ENCODE data around the gene COQ3. TPM values are rescaled to one million over a fixed set of nuclear protein-coding genes. Genes with fewer than 3 reads are reported as not detected.
"Not testable (repeated sequence)": the region's sequence is repeated elsewhere in the genome, so short reads cannot be mapped to it uniquely, and the experiment has no call there.

The COQ3 gene
- total and polyA plus RNA-seq, 7 donors = 3.0 to 13.2 (median 7.9) TPM

GRCh38 chr6:99345164-99345563 lies 48.8 kb downstream of the COQ3 start:
- 92 to 93% methylated on average over 4 of the region's 4 CpGs for WGBS, 2 donors
- H3K27me3 ChIP-seq = peaks cover 0 to 3% (median 0%) of the 10 kb centered on the region in 3 donors
- H3K9me3 ChIP-seq = no peaks in the 10 kb centered on the region
- H3K36me3 ChIP-seq = no peaks in the 10 kb centered on the region
- DNase-seq = no peak
- TF ChIP-seq POLR2AphosphoS5 (IDR thresholded peaks at IDR 0.05) (no peak), EP300 (IDR thresholded peaks at IDR 0.05) (no peak)
- intact Hi-C loops (cut with DNase I) = no loop called here
- no peak overlapping the region for H3K4me3 ChIP-seq
- H3K4me1 ChIP-seq = peaks cover 0 to 49% (median 9%) of the 10 kb centered on the region in 4 donors
- peak overlapping the region; percentile 53 to 93 (median 93) for H3K27ac ChIP-seq

GRCh38 chr6:99344289-99344688 lies 49.7 kb downstream of the COQ3 start:
- WGBS, 2 donors = 32 to 64% methylated on average over 3 of the region's 3 CpGs
- intact Hi-C loops (cut with DNase I) = no loop called here
- H3K36me3 ChIP-seq = no peaks in the 10 kb centered on the region
- DNase-seq = no peak
- H3K9me3 ChIP-seq = no peaks in the 10 kb centered on the region
- peaks cover 0 to 3% (median 0%) of the 10 kb centered on the region in 3 donors for H3K27me3 ChIP-seq
- TF ChIP-seq CTCF (IDR thresholded peaks at IDR 0.05) (no peak), POLR2A (IDR thresholded peaks at IDR 0.05) (no peak), EP300 (IDR thresholded peaks at IDR 0.05) (no peak), POLR2AphosphoS5 (IDR thresholded peaks at IDR 0.05) (no peak)
- peaks cover 0 to 47% (median 6%) of the 10 kb centered on the region in 4 donors for H3K4me1 ChIP-seq
- H3K27ac ChIP-seq = peak overlapping the region; percentile 53 to 93 (median 93)
- H3K4me3 ChIP-seq = no peak overlapping the region

DNA sequence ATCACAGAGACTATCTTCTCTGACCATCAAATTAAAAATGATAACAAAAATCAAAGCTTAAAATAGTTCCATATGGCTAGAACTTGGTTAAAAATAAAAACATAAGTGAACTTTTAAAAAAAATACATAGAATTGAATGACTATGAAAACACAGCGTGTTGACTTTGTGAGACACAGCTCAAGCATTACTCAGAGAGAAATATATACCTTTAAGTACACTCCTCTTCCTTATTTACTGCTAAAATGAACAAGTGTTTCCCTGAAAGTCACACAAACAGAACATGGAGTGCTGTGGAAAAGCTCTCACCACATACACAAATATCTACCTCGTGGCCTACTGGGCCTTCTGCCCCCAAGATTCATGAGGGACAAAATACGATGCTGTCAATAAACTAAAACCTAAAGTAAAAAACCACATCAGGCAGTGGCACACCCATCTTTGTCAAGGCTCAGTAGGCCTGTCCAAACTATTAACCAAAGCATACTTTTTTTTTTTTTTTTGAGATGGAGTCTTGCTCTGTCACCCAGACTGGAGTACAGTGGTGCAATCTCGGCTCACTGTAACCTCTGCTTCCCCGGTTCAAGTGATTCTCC lies 52.0 kb downstream of the COQ3 start:
- H3K27ac ChIP-seq = peak overlapping the region; percentile 41 to 93 (median 67)
- intact Hi-C loops (cut with DNase I) = no loop called here
- H3K36me3 ChIP-seq = no peaks in the 10 kb centered on the region
- no peaks in the 10 kb centered on the region for H3K9me3 ChIP-seq
- peaks cover 0 to 34% (median 15%) of the 10 kb centered on the region in 4 donors for H3K4me1 ChIP-seq
- no peaks in the 10 kb centered on the region for H3K27me3 ChIP-seq
- H3K4me3 ChIP-seq = no peak overlapping the region
- WGBS, 2 donors = 82 to 90% methylated on average over 5 of the region's 5 CpGs
- no peak for DNase-seq
- no peak for TF ChIP-seq EP300 (IDR thresholded peaks at IDR 0.05)
- TF ChIP-seq POLR2AphosphoS5 (IDR thresholded peaks at IDR 0.05) = no peak
- TF ChIP-seq POLR2A (IDR thresholded peaks at IDR 0.05) = no peak
- TF ChIP-seq CTCF (IDR thresholded peaks at IDR 0.05) = no peak

- TF ChIP-seq POLR2A (IDR thresholded peaks at IDR 0.05) (no peak), POLR2AphosphoS5 (IDR thresholded peaks at IDR 0.05) (no peak), EP300 (IDR thresholded peaks at IDR 0.05) (no peak), CTCF (IDR thresholded peaks at IDR 0.05) (no peak)
- Histone ChIP-seq H3K9me3 (no peaks in the 10 kb centered on the region), H3K4me1 (peaks cover 0 to 18% (median 12%) of the 10 kb centered on the region in 4 donors), H3K27ac (peak overlapping the region; percentile 55 to 81 (median 78)), H3K36me3 (peaks cover 0 to under 1% (median 0%) of the 10 kb centered on the region in 4 donors), H3K27me3 (no peaks in the 10 kb centered on the region), H3K4me3 (no peak overlapping the region)
- intact Hi-C loops (cut with DNase I) = no loop called here
- DNase-seq = no peak
- 63 to 66% methylated on average over 2 of the region's 2 CpGs for WGBS, 2 donors
Measured at GRCh38 chr6:99338188-99338587, 55.8 kb downstream of the COQ3 start.

DNA sequence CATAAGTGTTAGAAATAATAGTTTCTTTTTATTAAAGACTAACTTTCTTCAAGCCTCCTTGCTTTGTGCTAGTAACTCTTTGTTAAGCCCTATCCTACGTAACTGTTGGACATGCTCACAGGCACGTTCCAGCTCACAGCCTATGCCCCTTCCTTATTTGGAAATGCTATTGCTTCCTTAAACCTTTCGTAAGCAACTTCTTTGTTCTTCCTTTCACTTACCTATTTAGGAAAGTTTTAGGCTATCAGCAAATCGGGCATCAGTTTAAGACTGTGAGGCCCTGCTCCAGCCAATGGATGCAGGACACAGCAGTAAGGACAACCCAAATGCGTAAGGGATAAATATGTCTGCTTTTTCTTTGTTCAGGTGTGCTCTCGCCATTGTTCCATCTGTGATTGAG lies 58.7 kb downstream of the COQ3 start:
- WGBS, 2 donors = 71 to 77% methylated on average over 6 of the region's 6 CpGs

More for the DNA sequence above, 58.7 kb downstream of the COQ3 start:
- not testable (repeated sequence) for H3K4me3 ChIP-seq, DNase-seq, H3K9me3 ChIP-seq, H3K27me3 ChIP-seq
- Histone ChIP-seq H3K36me3 (peaks cover 0 to 23% (median 0%) of the 10 kb centered on the region in 4 donors), H3K4me1 (peaks cover 0 to 18% (median 10%) of the 10 kb centered on the region in 4 donors), H3K27ac (peak overlapping the region; percentile 74 to 81 (median 78))
- intact Hi-C loops (cut with DNase I) = loop anchor here (2.0 kb wide), 3 partner anchors 14 to 90 kb away; partner anchors contain the start of genes FAXC and PNISR
